Amniotic epithelial cell (primary cell): Measurements from ENCODE around the gene HOXD8.
A peak's percentile ranks its signal among the peaks of the same experiment; 100 is the strongest.

Experiments
- DNase-seq: peaks from one replicate; pipeline ENCODE4 v3.0.0-alpha.2; 2010; ENCODE audit warnings: low read depth

HOXD8 gene

DNA sequence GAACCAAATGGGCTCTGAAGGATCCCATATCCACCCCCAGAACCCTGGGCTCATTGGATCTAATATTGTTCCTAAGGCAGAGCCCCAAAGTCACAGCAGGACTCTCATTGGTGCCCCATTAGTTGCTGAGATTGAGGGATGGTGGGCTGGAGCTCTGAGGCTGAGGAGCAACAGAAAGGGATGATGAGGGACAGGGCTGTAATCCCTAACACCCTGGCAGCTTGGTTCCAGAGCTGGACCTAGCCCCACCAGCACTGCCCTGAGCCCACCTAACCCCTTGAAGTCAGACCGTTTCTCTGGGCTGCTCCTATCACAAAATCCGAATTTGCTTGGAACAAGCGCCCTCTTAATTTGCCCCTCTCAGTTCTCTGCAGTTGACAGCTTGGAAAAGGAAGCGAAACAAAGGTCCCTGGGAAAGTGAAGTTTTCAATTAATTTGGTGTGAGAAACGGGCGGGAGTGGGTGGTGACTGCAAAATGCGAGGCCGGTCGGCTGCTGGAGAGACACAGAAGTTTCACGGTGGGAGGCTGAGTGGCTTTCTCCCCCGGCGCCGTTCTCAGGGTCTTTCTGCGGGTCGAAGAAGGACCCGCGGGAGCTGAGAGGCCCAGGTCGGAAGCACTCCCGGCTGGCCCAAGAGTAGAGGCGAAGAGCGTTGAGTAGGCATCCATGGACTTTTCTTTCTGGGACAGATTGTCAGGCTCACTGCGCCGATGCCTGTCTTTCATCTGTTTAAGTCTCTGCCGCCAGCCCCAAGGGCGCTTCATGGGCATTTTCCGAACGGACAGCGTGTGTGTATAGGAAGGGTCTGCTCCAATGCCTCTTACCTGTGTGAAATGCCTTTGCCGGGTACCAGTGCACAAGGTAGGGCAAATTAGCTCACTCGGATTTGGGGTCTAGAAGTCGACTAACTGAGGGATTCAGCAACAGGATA is 37.9 kb upstream of the HOXD8 start:
- DNase-seq = no peak

DNA sequence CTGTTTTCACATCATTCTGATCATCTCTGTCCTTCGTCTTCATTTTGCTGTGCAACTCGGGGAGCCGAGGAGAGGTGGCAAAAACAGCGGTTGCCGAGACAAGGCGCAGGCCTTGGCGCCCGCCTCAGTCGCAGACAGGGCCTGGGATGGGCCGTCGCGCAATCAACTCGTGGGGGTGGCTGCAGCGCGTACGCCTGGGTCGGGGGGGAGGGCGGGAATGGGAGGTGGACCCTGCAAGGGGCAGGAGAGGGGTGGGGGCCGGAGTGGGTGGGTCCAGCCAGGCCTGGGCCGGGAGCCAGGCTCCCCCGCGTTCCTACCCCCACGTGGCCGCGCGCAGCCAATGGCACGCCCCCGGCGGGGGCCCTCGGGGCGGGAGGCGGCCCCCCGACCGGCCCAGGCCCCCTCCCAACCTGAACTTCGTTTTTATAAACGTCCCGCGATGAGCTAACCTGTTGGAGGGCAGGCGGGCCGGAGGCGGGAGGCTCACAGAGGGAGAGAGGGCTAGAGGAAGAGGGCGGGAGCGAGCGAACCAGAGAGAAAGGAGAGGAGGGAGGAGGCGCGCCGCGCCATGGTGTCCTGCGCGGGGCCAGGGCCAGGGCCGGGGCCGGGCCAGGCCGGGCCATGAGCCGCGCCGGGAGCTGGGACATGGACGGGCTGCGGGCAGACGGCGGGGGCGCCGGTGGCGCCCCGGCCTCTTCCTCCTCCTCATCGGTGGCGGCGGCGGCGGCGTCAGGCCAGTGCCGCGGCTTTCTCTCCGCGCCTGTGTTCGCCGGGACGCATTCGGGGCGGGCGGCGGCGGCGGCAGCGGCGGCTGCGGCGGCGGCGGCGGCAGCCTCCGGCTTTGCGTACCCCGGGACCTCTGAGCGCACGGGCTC is 37.0 kb upstream of the HOXD8 start, which contains the start of gene HOXD13:
Gene HOXD13, plus strand, starts transcription at position 452 of the 875 bp plus-strand sequence. Its CDS starts 170 bp downstream, at position 622.
- no peak for DNase-seq

DNA sequence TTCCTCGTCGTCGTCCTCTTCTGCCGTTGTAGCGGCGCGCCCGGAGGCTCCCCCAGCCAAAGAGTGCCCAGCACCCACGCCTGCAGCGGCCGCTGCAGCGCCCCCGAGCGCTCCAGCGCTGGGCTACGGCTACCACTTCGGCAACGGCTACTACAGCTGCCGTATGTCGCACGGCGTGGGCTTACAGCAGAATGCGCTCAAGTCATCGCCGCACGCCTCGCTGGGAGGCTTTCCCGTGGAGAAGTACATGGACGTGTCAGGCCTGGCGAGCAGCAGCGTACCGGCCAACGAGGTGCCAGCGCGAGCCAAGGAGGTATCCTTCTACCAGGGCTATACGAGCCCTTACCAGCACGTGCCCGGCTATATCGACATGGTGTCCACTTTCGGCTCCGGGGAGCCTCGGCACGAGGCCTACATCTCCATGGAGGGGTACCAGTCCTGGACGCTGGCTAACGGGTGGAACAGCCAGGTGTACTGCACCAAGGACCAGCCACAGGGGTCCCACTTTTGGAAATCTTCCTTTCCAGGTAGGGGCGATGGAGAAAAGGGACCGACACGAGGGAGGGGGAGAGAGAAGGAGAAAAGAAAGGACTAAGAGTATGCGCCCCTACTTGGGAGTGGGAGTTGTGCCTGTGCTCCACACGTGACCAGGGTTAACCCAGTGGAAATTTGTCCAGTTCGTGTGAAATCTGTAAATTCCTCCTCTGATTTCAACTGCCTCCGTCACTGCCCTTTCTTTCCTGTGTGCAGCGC is 36.2 kb upstream of the HOXD8 start:
- DNase-seq = no peak

DNA sequence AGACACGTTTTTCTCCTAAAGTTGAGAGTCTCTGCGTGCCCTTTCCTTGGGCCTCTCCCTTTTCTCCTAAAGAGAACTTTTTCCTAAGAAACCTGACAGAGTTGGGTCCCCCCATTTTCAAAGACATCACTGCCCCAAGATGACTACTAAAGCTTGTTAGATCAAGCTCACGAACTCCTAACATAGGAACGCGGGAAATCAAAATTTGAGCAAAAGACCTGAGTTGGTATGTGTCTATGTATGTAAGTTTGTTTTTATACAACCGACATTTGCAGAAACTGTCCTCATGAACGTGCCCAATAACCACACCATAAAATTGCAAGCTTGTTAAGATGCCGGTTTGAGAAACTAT is 35.6 kb upstream of the HOXD8 start:
- DNase-seq = no peak

DNA sequence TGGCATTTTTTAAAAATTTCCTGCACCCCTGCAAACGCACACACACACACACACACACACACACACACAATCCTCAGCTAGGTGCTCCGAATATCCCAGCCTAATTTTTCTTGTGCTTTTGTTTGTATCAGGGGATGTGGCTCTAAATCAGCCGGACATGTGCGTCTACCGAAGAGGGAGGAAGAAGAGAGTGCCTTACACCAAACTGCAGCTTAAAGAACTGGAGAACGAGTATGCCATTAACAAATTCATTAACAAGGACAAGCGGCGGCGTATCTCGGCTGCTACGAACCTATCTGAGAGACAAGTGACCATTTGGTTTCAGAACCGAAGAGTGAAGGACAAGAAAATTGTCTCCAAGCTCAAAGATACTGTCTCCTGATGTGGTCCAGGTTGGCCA is 35.2 kb upstream of the HOXD8 start:
- no peak for DNase-seq

DNA sequence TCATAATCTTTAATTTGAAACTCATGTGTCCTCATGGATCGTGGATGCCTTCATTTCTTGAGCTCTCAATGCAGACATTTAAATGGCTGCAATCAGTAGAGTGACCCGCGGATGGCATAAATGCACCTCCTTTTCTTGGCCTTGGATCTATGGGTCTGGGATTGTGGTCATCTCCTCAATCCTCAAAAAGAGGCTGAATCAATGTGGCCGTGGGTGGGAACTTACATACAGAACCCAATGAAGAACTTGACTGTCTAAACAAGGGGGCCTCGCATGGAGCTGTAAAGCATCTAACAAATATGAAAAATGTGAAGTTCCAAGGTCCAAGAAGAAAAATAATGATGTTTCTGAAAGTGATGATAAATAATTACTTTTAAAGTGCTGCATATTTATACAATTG is 34.1 kb upstream of the HOXD8 start:
- no peak for DNase-seq

DNA sequence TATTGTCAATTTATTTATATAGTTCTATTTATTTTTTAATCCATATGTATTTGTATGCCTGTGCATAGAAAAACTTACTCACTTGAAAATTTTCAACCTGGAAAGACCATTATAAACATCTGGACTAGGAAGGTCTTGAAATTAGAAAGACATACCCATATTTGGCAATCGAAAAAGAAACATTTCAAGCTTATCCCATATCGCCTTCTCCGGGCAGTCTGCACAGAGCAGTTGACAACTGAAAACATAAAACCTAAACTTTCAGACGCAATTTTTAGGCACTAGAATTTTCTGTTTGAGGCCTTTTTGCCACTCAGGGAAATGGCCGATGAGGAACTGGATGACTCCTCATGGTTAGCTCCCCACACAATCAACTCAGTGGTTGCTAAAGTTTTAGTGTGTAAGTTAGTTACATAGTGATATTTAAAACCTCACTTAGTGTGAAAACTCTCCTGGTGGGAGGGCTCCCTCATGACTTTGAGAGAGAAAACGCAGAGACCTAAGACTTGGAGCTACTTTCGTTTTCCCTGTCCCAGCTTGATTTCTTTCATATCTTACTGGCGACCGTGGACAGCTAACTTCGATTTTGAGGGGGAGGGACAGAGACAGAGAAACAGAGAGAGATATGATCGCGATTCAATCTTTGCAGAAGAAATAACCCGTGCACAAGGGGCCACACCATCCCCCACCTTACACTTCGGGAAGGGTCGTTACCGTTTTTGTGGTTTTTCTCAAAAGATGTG is 33.1 kb upstream of the HOXD8 start:
- no peak for DNase-seq

DNA sequence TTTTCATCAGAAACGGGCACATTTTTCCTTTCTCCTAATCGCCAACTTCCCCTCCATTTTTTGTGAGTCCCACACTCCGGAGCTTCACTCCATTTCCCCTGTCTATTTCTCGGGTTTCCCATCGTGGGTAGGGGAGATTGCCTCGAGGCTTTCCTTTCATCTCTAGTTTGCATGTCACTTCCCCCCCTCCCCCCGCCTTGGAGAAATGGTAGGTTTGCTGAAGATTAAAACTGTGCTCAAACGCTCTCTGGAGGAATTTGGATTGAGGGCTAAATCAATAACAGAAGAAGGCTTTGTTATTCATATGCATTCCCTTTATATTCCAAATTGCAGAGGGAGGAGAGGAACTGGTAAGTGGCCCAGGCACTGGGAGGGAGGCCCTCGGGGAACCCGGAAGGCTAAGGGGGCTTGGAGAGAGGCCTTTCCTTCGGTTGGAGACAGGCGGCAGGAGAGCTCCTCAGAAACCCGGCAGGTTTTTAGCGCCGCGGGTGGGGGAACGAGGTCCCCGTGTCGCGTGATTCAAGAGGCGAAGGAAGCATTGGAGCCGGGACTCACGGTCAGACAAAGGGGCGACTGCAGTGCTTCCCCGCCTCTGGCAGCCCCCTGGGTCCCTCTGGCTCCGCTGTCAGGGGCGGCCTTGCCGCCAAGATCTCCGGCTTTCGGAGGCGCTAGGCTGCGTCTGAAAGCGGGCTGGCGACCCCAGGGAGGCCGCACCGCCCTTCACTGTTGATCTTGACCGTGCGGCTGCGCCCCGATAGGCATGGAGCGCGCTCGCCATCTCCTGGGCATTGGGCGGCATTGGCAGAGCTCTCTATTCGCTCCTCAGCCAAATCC is 32.3 kb upstream of the HOXD8 start:
- DNase-seq = peak; percentile 24

DNA sequence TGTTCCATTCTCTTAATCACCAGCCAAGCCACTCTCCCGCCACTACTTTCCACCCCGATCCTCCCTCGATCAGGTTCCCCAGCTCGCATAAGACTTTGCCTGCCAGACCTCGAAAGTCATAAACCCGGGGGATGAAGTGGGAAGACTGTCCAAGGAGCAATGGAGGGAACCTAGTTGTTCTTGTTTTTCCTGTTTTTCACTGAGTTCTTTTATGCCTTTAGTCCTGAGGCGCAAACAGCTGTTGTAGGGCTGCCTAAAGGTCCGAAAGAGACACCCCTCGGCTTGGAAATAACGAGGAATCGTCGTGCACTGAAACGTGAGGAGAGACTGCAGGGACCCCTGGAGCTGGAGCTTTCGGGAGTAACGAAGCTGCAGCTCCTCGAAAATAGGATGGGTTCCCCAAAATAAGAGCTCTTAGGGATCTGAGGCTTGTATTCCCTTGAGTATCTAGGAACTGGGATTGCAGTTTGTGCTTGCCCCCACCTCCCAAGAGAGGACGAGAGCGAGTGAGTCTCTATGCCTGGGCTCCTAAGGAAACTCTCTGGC is 31.6 kb upstream of the HOXD8 start:
- DNase-seq = no peak

DNA sequence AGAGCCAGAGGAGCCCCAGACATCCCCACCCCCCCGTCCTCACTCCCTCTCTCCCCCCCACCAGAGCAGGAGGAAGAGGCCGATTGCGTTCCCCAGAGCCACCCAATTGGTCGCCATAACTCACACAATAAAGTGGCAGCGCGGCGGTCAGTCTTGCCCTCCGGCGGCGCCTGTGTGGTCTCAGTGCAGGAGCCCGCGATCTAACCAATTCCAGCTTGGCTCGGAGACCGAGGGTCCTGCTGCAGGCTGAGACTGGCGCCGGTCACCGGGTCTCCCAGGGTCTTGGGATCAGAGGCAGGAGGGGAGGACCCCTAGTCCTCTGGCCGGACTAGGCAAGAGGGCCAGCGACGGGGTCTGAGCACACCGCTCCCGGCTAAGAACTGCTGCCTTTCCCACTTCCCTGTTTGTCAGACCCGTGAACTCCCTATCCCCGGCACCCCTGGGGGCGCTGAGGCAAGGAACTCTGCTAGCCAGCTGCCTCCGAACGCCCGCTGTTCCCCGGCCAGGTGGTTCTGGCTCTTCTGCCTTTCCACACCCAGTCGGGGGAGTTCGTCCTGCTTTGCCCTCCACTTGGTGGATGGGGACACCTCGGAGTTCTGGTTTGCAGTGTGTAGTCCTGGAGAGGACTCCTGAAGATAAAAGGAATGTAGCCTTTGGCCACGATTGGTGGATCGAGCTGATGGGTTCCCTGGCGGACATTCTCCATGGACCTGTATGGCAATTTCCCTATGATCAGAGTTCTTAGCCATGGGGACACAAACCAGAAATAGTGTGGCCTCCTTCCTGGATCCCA is 30.9 kb upstream of the HOXD8 start:
- no peak for DNase-seq

DNA sequence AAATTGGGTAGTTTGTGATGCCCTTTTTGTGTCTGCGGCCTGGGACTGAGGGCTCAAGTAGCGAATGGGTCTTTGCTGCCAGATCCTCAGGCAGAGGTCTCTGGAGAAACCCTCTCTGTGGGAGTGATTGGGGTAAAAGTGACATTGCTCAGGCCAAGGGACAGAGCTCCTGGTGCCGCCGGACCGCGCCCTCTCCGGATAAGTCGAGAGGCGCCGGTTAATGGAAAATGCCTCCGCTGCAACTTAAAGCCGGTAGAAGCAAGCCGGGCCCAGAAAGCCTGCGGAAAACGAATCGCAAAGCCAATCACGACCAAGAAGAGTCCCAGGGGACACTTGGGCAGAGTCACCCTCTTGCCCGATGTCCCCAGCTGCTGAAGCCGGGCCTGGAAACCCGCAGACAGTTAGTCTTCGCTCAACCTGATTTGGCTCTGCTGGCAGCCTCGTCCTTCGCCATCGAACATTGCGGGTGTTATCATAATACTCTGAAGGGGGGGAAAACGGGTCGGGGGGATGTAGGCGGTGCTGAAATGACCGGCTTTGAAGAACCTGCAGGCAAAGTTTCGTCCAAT is 30.3 kb upstream of the HOXD8 start:
- no peak for DNase-seq

DNA sequence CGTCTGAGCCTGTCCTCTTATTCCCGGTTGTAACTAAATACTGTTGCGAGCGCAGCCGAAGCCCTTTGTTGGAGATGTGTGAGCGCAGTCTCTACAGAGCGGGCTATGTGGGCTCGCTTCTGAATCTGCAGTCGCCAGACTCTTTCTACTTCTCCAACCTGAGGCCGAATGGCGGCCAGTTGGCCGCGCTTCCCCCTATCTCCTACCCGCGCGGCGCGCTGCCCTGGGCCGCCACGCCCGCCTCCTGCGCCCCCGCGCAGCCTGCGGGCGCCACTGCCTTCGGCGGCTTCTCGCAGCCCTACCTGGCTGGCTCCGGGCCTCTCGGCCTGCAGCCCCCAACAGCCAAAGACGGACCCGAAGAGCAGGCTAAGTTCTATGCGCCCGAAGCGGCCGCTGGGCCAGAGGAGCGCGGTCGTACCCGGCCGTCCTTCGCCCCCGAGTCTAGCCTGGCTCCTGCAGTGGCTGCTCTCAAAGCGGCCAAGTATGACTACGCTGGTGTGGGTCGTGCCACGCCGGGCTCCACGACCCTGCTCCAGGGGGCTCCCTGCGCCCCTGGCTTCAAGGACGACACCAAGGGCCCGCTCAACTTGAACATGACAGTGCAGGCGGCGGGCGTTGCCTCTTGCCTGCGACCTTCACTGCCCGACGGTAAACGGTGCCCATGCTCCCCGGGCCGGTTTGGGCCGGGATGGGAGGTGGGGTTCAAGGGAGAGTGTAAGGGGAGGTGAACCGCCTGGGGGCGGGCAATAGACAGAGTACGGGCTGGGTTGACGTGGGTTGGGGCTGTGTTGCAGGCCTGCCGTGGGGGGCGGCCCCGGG is 29.6 kb upstream of the HOXD8 start, which contains the start of gene HOXD12:
Gene HOXD12, plus strand, starts transcription at position 68 of the 819 bp plus-strand sequence. Its CDS starts 7 bp downstream, at position 75.
- DNase-seq = no peak

DNA sequence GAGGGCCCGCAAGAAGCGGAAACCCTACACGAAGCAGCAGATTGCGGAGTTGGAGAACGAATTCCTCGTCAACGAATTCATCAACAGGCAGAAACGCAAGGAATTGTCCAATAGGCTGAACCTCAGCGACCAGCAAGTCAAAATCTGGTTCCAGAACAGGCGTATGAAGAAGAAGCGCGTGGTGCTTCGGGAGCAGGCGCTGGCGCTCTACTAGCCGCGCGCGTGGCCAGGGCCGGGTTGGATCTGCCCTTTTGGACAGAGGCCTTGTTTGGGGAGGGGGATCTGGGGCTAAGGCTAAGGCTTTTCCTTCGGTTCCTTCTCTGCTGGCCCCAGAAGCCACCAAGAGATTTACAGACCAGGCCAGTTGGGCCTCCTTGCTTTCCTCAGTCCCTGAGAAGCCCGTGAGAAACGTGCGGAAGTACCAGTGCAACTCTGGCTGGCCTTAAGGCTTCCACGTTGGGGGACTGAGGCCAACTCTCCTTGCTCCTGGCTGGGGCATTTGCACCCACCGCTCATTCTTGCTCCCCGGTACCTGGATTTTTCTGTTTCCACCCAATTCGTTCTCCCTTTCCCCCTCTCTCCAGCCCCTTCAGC is 28.9 kb upstream of the HOXD8 start:
- DNase-seq = no peak

DNA sequence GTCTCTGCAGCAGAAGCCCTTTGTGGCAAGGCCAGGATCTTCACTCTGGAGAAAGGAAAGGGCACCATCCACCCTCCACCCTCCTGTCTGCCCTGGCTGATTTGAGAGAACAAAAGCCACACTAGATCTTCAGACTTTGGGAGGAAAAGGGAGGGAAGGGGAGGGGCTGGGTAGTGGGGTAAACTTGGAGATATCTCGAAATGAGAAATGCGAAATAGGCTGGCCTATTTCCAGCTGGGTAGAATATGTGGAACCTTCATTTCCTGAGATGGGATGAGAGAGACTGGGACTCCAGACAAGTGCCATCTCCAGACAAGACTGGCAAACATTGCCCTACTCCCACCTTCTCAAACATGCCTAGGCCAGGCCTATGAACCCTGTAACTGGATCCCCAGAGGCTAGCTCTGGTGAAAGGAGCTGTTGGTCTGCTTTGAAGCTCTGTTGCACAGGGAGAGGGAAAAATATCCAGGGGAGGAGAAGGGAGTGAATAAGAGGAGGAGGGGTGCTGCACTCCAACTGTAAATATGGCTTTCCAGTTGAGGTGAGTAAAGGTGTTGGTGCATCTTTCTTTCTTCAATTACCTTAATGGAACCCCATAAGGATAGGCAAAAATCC is 28.2 kb upstream of the HOXD8 start:
- DNase-seq = no peak

DNA sequence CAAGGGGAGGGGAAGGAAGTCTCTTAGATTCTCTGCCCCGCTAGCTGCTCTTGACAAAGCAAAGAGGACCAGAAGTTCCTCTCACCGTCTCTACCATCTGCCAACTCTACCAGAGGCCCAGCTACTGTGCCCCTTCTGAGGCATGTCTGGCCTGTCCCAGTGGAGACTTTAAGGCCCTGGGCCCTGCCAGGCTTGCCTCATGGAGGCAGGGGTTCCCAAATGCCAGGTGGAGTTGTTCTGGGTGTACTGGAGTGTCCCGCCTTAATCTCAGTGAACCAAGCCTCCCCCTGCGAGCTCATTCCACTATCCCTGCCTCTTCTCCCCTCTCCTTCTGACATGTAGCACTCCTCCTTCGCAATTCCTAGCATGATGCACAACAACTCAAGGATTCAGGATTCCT is 27.7 kb upstream of the HOXD8 start:
- no peak for DNase-seq

DNA sequence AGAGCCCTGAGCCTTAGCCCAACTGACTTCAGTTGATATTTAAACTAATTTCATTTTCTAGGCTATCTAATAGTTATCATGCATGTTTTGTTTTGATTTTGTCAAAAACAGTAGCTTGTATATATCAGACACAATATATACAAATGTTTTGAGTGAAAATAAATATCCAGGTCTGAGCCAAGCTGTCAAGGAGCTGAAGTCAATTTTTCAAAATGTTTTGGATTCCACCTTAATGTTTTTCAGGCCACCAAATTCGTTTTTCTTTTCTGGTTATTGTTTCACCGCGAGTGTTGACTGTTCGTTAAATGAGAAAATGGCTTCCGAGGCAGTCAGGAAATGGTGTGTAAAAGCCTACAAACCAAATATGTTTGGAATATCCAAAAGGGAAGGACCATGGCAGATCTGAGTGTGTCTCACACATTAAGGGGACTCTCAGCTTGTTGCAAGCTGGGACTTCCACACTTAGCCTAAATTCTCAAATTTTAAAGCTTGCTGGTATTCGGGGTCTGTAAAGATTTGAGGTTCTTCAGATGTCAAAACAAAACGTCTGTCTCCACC is 27.1 kb upstream of the HOXD8 start:
- no peak for DNase-seq

DNA sequence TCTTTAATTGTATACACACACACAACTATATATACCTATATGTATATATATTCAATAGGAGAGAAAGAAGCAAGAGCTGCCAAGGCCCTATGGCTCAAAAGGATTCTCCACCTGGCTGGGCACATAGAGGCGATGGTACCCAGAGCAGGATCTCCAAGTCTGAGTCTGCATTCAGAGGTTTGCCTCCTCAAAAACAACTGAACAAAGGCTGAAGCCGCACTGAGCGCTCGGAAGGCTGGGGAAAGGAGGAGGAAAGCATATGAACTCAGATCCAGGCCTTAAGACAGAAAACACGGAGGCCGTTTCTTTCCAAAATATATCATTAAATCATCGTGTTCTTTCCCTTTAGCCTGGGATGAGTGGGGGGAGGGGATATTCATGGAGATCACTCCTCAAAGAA is 26.3 kb upstream of the HOXD8 start:
- DNase-seq = no peak
